HepG2 (cell line): Measurements from ENCODE around the gene DNAJC5. TPM values are rescaled to one million over a fixed set of nuclear protein-coding genes. Genes with fewer than 3 reads are reported as not detected.
A peak's percentile ranks its signal among the peaks of the same experiment; 100 is the strongest.

ENCODE experiments used
- BATF2 ChIP-seq: sonication (generic); formaldehyde crosslinking; IDR thresholded peaks from 2 replicates; pipeline ENCODE4 v1.8.0; 2022; ENCODE audit warnings: mild to moderate bottlenecking, missing genetic modification reagents, moderate library complexity
- DMTF1 ChIP-seq: sonication (generic); formaldehyde crosslinking; IDR thresholded peaks from 2 replicates; pipeline ENCODE4 v1.4.0; 2020; ENCODE audit warnings: mild to moderate bottlenecking, missing genetic modification reagents
- EEA1 ChIP-seq: sonication (generic); formaldehyde crosslinking; IDR thresholded peaks from 2 replicates; pipeline ENCODE4 v1.5.1; 2020; ENCODE audit warnings: mild to moderate bottlenecking, missing genetic modification reagents, borderline replicate concordance
- FOXO1 ChIP-seq: sonication (generic); formaldehyde crosslinking; IDR thresholded peaks from 2 replicates; pipeline ENCODE4 v1.4.0; 2020; ENCODE audit warnings: missing genetic modification reagents
- MNT ChIP-seq: fragments of 450-650 bp; IDR thresholded peaks from 2 replicates; pipeline ENCODE4 v1.6.1; 2016
- NKX3-1 ChIP-seq: sonication (generic); formaldehyde crosslinking; IDR thresholded peaks from 2 replicates; pipeline ENCODE4 v1.5.0; 2020; ENCODE audit warnings: missing genetic modification reagents
- NPAS2 ChIP-seq: sonication (generic); formaldehyde crosslinking; IDR thresholded peaks from 2 replicates; pipeline ENCODE4 v1.8.0; 2022; ENCODE audit warnings: mild to moderate bottlenecking, missing genetic modification reagents, borderline replicate concordance
- RBFOX2 ChIP-seq: fragments of 200-400 bp; formaldehyde crosslinking; IDR thresholded peaks from 2 replicates; pipeline ENCODE4 v1.6.1; 2017; ENCODE audit warnings: low read depth, mild to moderate bottlenecking, low read length
- SAFB2 ChIP-seq: sonication (generic); formaldehyde crosslinking; IDR thresholded peaks from 2 replicates; pipeline ENCODE4 v1.5.1; 2020; ENCODE audit warnings: missing genetic modification reagents, low read depth, mild to moderate bottlenecking, borderline replicate concordance
- SMAD3 ChIP-seq: sonication (generic); formaldehyde crosslinking; IDR thresholded peaks from 2 replicates; pipeline ENCODE4 v1.4.0; 2020; ENCODE audit warnings: missing genetic modification reagents
- TCF7L2 ChIP-seq: IDR thresholded peaks from 2 replicates; pipeline ENCODE4 v1.6.1; 2011; ENCODE audit warnings: mild to moderate bottlenecking, low read depth, low read length, moderate library complexity
- TFAP4 ChIP-seq: sonication (generic); IDR thresholded peaks from 2 replicates; pipeline ENCODE4 v1.6.1; 2016; ENCODE audit warnings: low read depth, borderline replicate concordance
- THAP11 ChIP-seq: IDR thresholded peaks from 2 replicates; pipeline ENCODE4 v1.6.1; 2016; ENCODE audit warnings: missing biosample characterization, missing genetic modification reagents
- TRIM24 ChIP-seq: sonication (generic); formaldehyde crosslinking; IDR thresholded peaks from 2 replicates; pipeline ENCODE4 v1.8.0; 2022; ENCODE audit warnings: mild to moderate bottlenecking, missing genetic modification reagents
- ZBTB2 ChIP-seq: sonication (generic); formaldehyde crosslinking; IDR thresholded peaks from 2 replicates; pipeline ENCODE4 v1.8.0; 2022; ENCODE audit warnings: low read depth, missing genetic modification reagents
- ZFP36 ChIP-seq: fragments of 150-350 bp; IDR thresholded peaks from 2 replicates; pipeline ENCODE4 v1.6.1; 2018; ENCODE audit warnings: borderline replicate concordance, low read length, low read depth; ENCODE audit not compliant: partially characterized antibody
- ZMAT5 ChIP-seq: sonication (generic); formaldehyde crosslinking; IDR thresholded peaks from 2 replicates; pipeline ENCODE4 v1.5.0; 2020; ENCODE audit warnings: mild to moderate bottlenecking, low read depth, missing genetic modification reagents, borderline replicate concordance
- ZNF496 ChIP-seq: sonication (generic); formaldehyde crosslinking; IDR thresholded peaks from 2 replicates; pipeline ENCODE4 v1.8.1; 2023; ENCODE audit warnings: mild to moderate bottlenecking, moderate library complexity, missing genetic modification reagents; ENCODE audit not compliant: insufficient replicate concordance
- ZNF547 ChIP-seq: sonication (generic); formaldehyde crosslinking; IDR thresholded peaks from 2 replicates; pipeline ENCODE4 v1.5.1; 2020; ENCODE audit warnings: mild to moderate bottlenecking, missing genetic modification reagents
- ZNF737 ChIP-seq: sonication (generic); formaldehyde crosslinking; IDR thresholded peaks from 2 replicates; pipeline ENCODE4 v1.5.0; 2020; ENCODE audit warnings: missing genetic modification reagents, mild to moderate bottlenecking, borderline replicate concordance
- ZNF780A ChIP-seq: sonication (generic); formaldehyde crosslinking; IDR thresholded peaks from 2 replicates; pipeline ENCODE4 v1.8.0; 2022; ENCODE audit warnings: mild to moderate bottlenecking, missing genetic modification reagents, moderate library complexity
- ZNF816 ChIP-seq: sonication (generic); formaldehyde crosslinking; IDR thresholded peaks from 2 replicates; pipeline ENCODE4 v1.8.0; 2022; ENCODE audit warnings: missing genetic modification reagents, mild to moderate bottlenecking, borderline replicate concordance
- polyA plus RNA-seq, 8 experiments: library from polyadenylated mRNA; depleted of rRNA in 3 of 8; stranded (reverse) in 7 of 8; unstranded in 1 of 8; fragments of >200 nt; fragmentation: Illumina TruSeq in 4 of 8; extraction: Trizol in 4 of 8; gene quantifications; 2 replicates each; pipeline versions ENCODE4 v1.2.1 to v1.2.3, GENCODE V29; 2011 to 2016; ENCODE audit warnings: low read depth in 4 of 8, missing spikeins in 1 of 8, mixed read lengths in 1 of 8; ENCODE audit not compliant: insufficient read depth in 1 of 8
- total RNA-seq, 5 experiments: library from RNA; depleted of rRNA; stranded (reverse); fragments of >200 nt; fragmentation: Illumina TruSeq; extraction: Trizol; gene quantifications; 2 replicates each; pipeline ENCODE4 v1.2.3, GENCODE V29; 2016; ENCODE audit warnings: low read depth in 1 of 5

The DNAJC5 gene
- total and polyA plus RNA-seq, 2 of the 13 experiments (the other 11 are each of a cell fraction or from before 2014, with no cell fraction given) = 42.8 to 64.5 TPM

GRCh38 chr20:63863798-63864544, 31.0 kb upstream of the DNAJC5 start (continued):
- TF ChIP-seq ZMAT5 (no peak), ZNF737 (CRISPR knock-in tag) (0 out of 2 replicates have a peak, but pooled peaks have one; percentile 59), THAP11 (CRISPR knock-in tag) (peak; percentile 87), NPAS2 (CRISPR knock-in tag) (no peak), RBFOX2 (peak; percentile 93), TRIM24 (CRISPR knock-in tag) (no peak), DMTF1 (CRISPR knock-in tag) (no peak), ZNF547 (CRISPR knock-in tag) (0 out of 2 replicates have a peak, but pooled peaks have one; percentile 47), MNT (peak; percentile 60; the same call in 1 of the 2 replicates), TFAP4 (peak; percentile 58), ZNF816 (CRISPR knock-in tag) (no peak), ZBTB2 (CRISPR knock-in tag) (0 out of 2 replicates have a peak, but pooled peaks have one; percentile 41), ZNF496 (CRISPR knock-in tag) (no peak), EEA1 (CRISPR knock-in tag) (0 out of 2 replicates have a peak, but pooled peaks have one; percentile 20), SMAD3 (no peak), ZNF780A (CRISPR knock-in tag) (no peak; the same call in 1 of the 2 replicates), FOXO1 (CRISPR knock-in tag) (no peak; the same call in 1 of the 2 replicates), SAFB2 (CRISPR knock-in tag) (0 out of 2 replicates have a peak, but pooled peaks have one; percentile 77), NKX3-1 (CRISPR knock-in tag) (peak; percentile 73; the same call in 1 of the 2 replicates), TCF7L2 (no peak), BATF2 (no peak), ZFP36 (no peak)
